Measurements from ENCODE around the gene C17orf113. TPM values are rescaled to one million over a fixed set of nuclear protein-coding genes. Genes with fewer than 3 reads are reported as not detected.

The C17orf113 gene
- total and polyA plus RNA-seq, 2 of the 13 experiments (the other 11 are each of a cell fraction or from before 2014, with no cell fraction given): 0.87 to 1.1 TPM

- TF ChIP-seq CBX2 (IDR thresholded peaks at IDR 0.05; ENCODE audit: low read depth, low read length): no peak
- no peak for TF ChIP-seq CBX2 (CRISPR knock-in tag; IDR thresholded peaks at IDR 0.05; ENCODE audit: low read depth)
- no peak for TF ChIP-seq ZBTB10 (CRISPR knock-in tag; IDR thresholded peaks at IDR 0.05; ENCODE audit: borderline replicate concordance)
- TF ChIP-seq ZBTB44 (CRISPR knock-in tag; IDR thresholded peaks at IDR 0.05): no peak
- TF ChIP-seq ZBTB4 (CRISPR knock-in tag; IDR thresholded peaks at IDR 0.05; ENCODE audit: borderline replicate concordance): 0 out of 2 replicates have a peak, but pooled peaks have one; percentile 27
- no peak for TF ChIP-seq CERS6 (CRISPR knock-in tag; IDR thresholded peaks at IDR 0.05)
- TF ChIP-seq ZBED4 (CRISPR knock-in tag; IDR thresholded peaks at IDR 0.05; ENCODE audit: borderline replicate concordance): no peak
- no peak for TF ChIP-seq ATF7 (IDR thresholded peaks at IDR 0.05)
- TF ChIP-seq ATF7 (CRISPR knock-in tag; IDR thresholded peaks at IDR 0.05): no peak
- TF ChIP-seq FLYWCH1 (CRISPR knock-in tag; IDR thresholded peaks at IDR 0.05): no peak
- TF ChIP-seq CHCHD3 (CRISPR knock-in tag; IDR thresholded peaks at IDR 0.05): no peak
- TF ChIP-seq ATRX (CRISPR knock-in tag; IDR thresholded peaks at IDR 0.05; ENCODE audit: borderline replicate concordance): no peak
- no peak for TF ChIP-seq NR2C2 (CRISPR knock-in tag; IDR thresholded peaks at IDR 0.05; ENCODE audit: borderline replicate concordance)
Observed at GRCh38 chr17:42027961-42028790, 22.2 kb downstream of the C17orf113 start (continued).

Data from HepG2 (cell line).